ENCODE data around the gene FNDC3B.

Gene FNDC3B

DNA sequence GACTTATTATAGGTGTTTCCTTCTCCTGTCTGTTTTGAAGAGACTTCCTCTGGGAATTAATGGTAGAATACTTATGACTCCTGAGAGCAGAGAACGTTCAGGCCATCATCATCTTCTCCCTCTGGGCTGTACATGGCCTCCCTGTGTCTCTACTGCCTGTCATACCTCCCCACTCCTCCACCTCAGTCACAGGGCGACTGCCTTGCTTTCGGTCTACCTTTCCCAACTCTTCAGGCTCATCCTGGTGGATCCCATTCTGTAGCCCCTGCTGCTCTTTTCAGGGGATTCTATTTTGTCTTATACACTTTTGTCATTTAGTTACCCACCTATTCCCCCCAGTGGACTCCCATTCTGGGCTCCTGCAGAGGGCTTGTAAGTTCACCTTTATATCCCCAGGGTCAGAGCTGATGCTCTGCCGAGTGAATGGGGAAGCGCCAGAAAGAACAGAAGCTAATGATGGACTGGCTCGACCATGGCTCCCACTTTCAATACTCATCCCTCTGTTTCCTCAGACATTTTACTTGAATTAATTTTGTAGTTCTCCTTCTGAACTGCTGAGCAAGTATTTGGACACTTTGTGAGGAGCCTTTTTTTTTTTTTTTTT is 28.6 kb downstream of the FNDC3B start:
- no peak for DNase-seq (ENCODE audit: low read depth, low spot score)
- no peak overlapping the region for H3K4me3 ChIP-seq (ENCODE audit: low read length)

DNA sequence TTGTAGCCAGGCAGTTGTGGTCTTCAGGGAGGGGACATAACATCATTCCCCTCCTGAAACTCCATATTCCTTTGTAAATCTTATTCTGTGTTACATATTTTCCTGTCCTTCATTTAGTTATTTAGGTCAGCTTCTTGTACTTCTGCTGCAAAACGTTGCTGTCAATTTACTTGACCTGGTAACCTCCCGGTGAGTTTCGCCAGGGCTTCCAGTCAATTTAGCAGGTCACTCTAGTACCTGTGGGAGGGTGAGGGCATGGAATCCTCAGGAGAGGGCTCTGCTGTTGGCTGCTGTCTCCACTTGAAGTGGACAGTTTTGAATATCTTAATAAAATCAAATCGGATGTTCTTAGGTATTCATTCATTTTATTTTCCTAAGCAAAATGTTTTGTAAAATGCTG is 29.6 kb downstream of the FNDC3B start:
- H3K4me3 ChIP-seq (ENCODE audit: low read length), result no peak overlapping the region
- DNase-seq (ENCODE audit: low read depth, low spot score), result no peak

DNA sequence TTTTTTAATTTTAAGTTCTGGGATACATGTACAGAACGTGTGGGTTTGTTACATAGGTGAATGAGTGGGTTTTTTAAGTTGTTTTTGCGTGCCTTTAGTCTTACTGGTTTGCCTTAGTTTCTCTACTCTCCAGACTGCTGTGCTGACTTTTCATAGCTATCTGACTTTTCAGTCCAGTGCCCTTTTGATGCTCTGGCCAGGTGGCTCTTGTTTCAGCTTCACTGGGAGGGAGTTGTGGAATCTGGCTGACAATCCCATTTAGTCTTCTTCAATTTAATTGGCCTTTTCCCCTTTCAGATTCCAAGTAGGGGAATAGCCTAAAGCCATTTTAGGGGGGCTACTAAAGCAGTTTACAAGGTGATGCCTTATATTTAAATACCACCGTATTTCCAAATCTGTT is 30.1 kb downstream of the FNDC3B start:
- no peak overlapping the region for H3K4me3 ChIP-seq (ENCODE audit: low read length)
- no peak for DNase-seq (ENCODE audit: low read depth, low spot score)

GRCh38 chr3:172070269-172070668 is 30.9 kb downstream of the FNDC3B start:
- DNase-seq (ENCODE audit: low read depth, low spot score), result no peak
- no peak overlapping the region for H3K4me3 ChIP-seq (ENCODE audit: low read length)

- no peak for DNase-seq (ENCODE audit: low read depth, low spot score)
Measured at GRCh38 chr3:172070802-172071201, 31.4 kb downstream of the FNDC3B start.

GRCh38 chr3:172071780-172072330 is 32.5 kb downstream of the FNDC3B start:
- H3K4me3 ChIP-seq (ENCODE audit: low read length), result no peak overlapping the region
- DNase-seq (ENCODE audit: low read depth, low spot score), result no peak

More at GRCh38 chr3:172070802-172071201, 31.4 kb downstream of the FNDC3B start:
- H3K4me3 ChIP-seq (ENCODE audit: low read length), result no peak overlapping the region

- no peak for DNase-seq (ENCODE audit: low read depth, low spot score)
- no peak overlapping the region for H3K4me3 ChIP-seq (ENCODE audit: low read length)
Measured at GRCh38 chr3:172072543-172072942, 33.2 kb downstream of the FNDC3B start.

- no peak for DNase-seq (ENCODE audit: low read depth, low spot score)
Measured at GRCh38 chr3:172073262-172073915, 34.0 kb downstream of the FNDC3B start.

DNA sequence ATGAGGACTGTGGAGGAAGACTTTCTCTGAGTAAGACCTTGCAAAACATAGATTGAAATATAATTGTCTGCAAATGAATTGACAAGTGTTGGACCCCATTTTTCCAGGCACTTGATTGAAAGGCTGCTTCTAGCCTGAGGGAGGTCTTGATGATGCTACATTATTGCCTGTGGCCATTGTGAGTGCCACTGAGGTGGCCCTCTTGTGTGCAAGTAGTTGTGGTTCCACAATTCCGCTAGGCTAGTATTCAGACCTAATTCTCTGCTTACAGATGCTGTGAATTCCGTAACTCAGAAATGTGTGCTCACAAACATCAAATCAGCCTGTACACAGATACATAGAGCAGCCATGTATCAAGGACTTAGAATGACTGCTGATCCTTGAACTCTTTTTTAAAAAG is 34.7 kb downstream of the FNDC3B start:
- DNase-seq (ENCODE audit: low read depth, low spot score), result no peak
- no peak overlapping the region for H3K4me3 ChIP-seq (ENCODE audit: low read length)

More at GRCh38 chr3:172073262-172073915, 34.0 kb downstream of the FNDC3B start:
- no peak overlapping the region for H3K4me3 ChIP-seq (ENCODE audit: low read length)

- no peak overlapping the region for H3K4me3 ChIP-seq (ENCODE audit: low read length)
- DNase-seq (ENCODE audit: low read depth, low spot score), result no peak
Measured at GRCh38 chr3:172074586-172074985, 35.2 kb downstream of the FNDC3B start.

DNA sequence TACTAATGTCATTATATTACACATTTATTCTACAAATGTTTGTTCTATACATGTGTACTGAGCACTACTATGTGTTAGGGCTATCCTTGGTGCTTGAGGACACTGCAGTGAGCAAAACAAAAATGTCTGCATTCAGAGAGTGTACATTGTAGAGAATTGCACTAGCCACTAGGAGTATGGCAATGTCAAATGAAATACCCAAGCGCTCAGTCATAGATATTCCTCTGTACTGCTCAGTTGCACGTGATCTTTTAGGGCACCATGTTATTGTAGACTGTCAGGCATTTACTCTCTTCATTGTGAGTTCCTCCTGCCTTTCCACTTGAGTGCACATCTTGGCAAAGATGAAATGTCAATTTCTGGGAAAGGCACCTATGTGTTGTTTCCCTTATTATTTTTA is 36.8 kb downstream of the FNDC3B start:
- DNase-seq (ENCODE audit: low read depth, low spot score), result no peak
- no peak overlapping the region for H3K4me3 ChIP-seq (ENCODE audit: low read length)

- no peak for DNase-seq (ENCODE audit: low read depth, low spot score)
- no peak overlapping the region for H3K4me3 ChIP-seq (ENCODE audit: low read length)
Measured at GRCh38 chr3:172077197-172077757, 37.9 kb downstream of the FNDC3B start.

- H3K4me3 ChIP-seq (ENCODE audit: low read length), result no peak overlapping the region
- no peak for DNase-seq (ENCODE audit: low read depth, low spot score)
Measured at GRCh38 chr3:172078244-172078643, 38.9 kb downstream of the FNDC3B start.

- no peak for DNase-seq (ENCODE audit: low read depth, low spot score)
- no peak overlapping the region for H3K4me3 ChIP-seq (ENCODE audit: low read length)
Measured at GRCh38 chr3:172078721-172079120, 39.3 kb downstream of the FNDC3B start.

- H3K4me3 ChIP-seq (ENCODE audit: low read length), result no peak overlapping the region
- DNase-seq (ENCODE audit: low read depth, low spot score), result no peak
Measured at GRCh38 chr3:172079326-172079976, 40.1 kb downstream of the FNDC3B start.

DNA sequence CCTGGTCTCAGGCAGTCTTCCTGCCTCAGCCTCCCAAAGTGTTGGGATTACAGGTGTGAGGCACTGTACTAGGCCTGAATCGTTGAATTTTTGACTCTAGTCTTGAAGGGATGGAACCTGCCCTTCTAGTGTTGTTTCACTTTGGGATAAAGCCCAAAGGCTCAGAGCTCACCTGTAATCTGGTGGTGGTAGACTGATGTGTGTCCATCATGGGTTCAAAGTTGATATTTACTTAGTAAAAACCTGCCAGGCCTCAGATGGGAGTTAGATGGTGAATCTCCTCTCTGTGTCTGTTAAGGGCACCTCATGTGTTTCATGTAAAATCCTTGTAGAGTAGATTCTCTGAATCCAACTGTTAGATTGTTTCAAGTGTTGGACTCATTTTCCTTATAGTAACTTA is 41.1 kb downstream of the FNDC3B start:
- no peak overlapping the region for H3K4me3 ChIP-seq (ENCODE audit: low read length)
- no peak for DNase-seq (ENCODE audit: low read depth, low spot score)

DNA sequence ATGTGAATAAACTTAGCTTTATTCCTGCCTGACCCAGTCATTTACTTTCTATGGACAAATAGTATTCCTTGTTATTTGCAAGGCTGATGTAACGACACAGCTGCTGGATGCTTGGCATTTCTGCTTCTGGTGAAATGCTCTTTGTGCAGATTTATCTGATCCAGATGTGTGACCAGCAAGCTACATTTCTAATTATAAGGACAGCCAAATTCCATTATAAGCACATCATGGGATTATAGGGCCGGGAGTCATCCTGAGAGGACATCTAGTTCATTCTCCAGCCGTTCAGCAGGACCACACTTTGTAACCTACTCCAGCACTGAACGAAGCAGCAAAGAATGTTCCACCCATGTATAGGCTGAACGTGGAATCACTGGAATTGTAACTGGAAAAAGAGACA is 42.9 kb downstream of the FNDC3B start:
- no peak for DNase-seq (ENCODE audit: low read depth, low spot score)
- no peak overlapping the region for H3K4me3 ChIP-seq (ENCODE audit: low read length)

- no peak overlapping the region for H3K4me3 ChIP-seq (ENCODE audit: low read length)
- DNase-seq (ENCODE audit: low read depth, low spot score), result no peak
Measured at GRCh38 chr3:172082820-172083513, 43.6 kb downstream of the FNDC3B start.

DNA sequence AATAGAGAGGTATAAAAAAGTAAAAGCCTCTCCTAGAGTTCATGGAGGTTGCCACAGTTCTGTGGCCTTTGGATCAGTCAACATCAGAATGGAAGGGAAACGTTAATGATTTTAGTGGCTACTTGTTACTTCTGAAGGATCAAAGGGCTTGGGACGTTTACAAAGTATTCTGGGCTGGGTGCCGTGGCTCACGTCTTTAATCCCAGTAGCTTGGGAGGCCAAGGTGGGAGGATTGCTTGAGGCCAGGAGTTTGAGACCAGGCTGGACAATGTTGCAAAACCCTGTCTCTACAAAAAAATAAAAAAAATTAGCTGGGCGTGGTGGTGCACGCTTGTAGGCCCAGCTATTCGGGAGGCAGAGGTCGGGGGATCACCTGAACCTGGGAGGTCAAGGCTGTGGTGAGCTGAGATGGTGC is 44.6 kb downstream of the FNDC3B start:
- DNase-seq (ENCODE audit: low read depth, low spot score), result no peak
- H3K4me3 ChIP-seq (ENCODE audit: low read length), result no peak overlapping the region
